Cardiac muscle cell (in vitro differentiated cells and primary cell): ENCODE data around the gene CACNA1E. TPM values are rescaled to one million over a fixed set of nuclear protein-coding genes. Genes with fewer than 3 reads are reported as not detected.

Source experiments
- DNase-seq, 2 donors: peaks; one replicate each; pipeline versions ENCODE4 v3.0.0 to v3.0.0-alpha.2; 2010 to 2017; ENCODE audit warnings: low read depth in 1 of 2, low spot score in 1 of 2
- H3K27ac ChIP-seq: fragments of 200-600 bp; sonication (generic); 2 replicates; pipeline ENCODE4 v1.5.1; 2016
- H3K27me3 ChIP-seq: fragments of 200-600 bp; sonication (generic); 2 replicates; pipeline ENCODE4 v1.6.0; 2016; ENCODE audit warnings: control low read depth
- H3K36me3 ChIP-seq: fragments of 200-600 bp; sonication (generic); 2 replicates; pipeline ENCODE4 v1.5.1; 2016; ENCODE audit warnings: control low read depth
- H3K4me1 ChIP-seq: fragments of 200-600 bp; sonication (generic); 2 replicates; pipeline ENCODE4 v1.8.1; 2017; ENCODE audit warnings: low read depth, mild to moderate bottlenecking, mixed run types
- H3K4me3 ChIP-seq: fragments of 200-600 bp; sonication (generic); 2 replicates; pipeline ENCODE4 v1.5.1; 2016; ENCODE audit warnings: mild to moderate bottlenecking
- H3K9me3 ChIP-seq: fragments of 200-600 bp; sonication (generic); 2 replicates; pipeline ENCODE4 v1.5.1; 2017; ENCODE audit warnings: low read depth, mild to moderate bottlenecking, control low read depth
- polyA plus RNA-seq: library from polyadenylated mRNA; unstranded; fragments of >200 nt; fragmentation: Nextera tagmentation; extraction: Ambion mirVana; gene quantifications from 2 replicates; pipeline ENCODE4 v1.2.1, GENCODE V29; 2016
- total RNA-seq: library from RNA; depleted of rRNA; stranded (reverse); fragments of >200 nt; gene quantifications from 2 replicates; pipeline ENCODE4 v1.2.3, GENCODE V29; 2016
- TF ChIP-seq, protein P1 (sequence below): IDR thresholded peaks from 2 replicates; pipeline ENCODE4 v1.5.1; 2012; ENCODE audit warnings: low read depth, mild to moderate bottlenecking, low read length

Gene CACNA1E
- total and polyA plus RNA-seq, 2 experiments from 2014 or later, result 0.36 TPM; not detected in 1

GRCh38 chr1:181587870-181588438, 104.6 kb downstream of the CACNA1E start:
- TF ChIP-seq, protein P1, sequence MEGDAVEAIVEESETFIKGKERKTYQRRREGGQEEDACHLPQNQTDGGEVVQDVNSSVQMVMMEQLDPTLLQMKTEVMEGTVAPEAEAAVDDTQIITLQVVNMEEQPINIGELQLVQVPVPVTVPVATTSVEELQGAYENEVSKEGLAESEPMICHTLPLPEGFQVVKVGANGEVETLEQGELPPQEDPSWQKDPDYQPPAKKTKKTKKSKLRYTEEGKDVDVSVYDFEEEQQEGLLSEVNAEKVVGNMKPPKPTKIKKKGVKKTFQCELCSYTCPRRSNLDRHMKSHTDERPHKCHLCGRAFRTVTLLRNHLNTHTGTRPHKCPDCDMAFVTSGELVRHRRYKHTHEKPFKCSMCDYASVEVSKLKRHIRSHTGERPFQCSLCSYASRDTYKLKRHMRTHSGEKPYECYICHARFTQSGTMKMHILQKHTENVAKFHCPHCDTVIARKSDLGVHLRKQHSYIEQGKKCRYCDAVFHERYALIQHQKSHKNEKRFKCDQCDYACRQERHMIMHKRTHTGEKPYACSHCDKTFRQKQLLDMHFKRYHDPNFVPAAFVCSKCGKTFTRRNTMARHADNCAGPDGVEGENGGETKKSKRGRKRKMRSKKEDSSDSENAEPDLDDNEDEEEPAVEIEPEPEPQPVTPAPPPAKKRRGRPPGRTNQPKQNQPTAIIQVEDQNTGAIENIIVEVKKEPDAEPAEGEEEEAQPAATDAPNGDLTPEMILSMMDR, result no peak
- DNase-seq, result no peak

GRCh38 chr1:181588631-181589030, 105.3 kb downstream of the CACNA1E start:
- Histone ChIP-seq H3K27ac (no peak overlapping the region), H3K27me3 (peaks cover 9% of the 10 kb centered on the region), H3K4me3 (no peak overlapping the region), H3K9me3 (no peaks in the 10 kb centered on the region), H3K36me3 (no peaks in the 10 kb centered on the region), H3K4me1 (no peaks in the 10 kb centered on the region)
- TF ChIP-seq, protein P1, result no peak
- no peak for DNase-seq

More at GRCh38 chr1:181587870-181588438, 104.6 kb downstream of the CACNA1E start:
- no peak overlapping the region for H3K27ac ChIP-seq
- H3K36me3 ChIP-seq, result no peaks in the 10 kb centered on the region
- peaks cover 13% of the 10 kb centered on the region for H3K27me3 ChIP-seq
- no peak overlapping the region for H3K4me3 ChIP-seq
- H3K4me1 ChIP-seq, result no peaks in the 10 kb centered on the region
- H3K9me3 ChIP-seq, result no peaks in the 10 kb centered on the region

DNA sequence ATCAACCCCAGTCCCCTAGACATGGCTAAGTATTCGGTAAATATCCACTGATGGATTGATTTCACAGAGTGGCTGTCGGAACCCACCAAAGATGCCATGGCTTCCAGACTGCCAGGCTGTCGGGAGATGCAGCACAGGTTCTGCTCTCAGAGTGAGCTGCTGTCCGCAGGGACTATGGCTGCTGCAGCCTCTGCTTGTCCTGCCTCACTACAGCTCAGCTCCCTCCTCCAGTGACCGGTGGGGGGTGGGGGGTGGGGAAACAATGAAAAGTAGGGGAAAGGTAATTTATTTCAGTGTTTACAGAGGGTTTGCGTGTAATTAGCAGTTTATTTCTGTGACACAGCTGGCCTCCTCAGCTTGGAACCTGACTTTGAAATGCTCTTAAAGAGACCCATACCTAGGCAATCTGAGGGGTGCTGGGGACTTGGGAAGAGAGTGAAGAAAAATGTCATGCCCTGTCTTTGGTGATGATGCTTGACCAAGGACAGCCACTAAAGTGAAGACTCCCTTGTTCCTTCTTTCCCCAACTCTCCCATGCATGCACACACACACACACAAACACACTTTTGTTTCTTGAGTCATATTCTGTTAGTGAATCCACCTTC, 109.0 kb downstream of the CACNA1E start:
- TF ChIP-seq, protein P1, result no peak
- DNase-seq, result peak in 1 of 2 donors; percentile 6
- Histone ChIP-seq H3K36me3 (no peaks in the 10 kb centered on the region), H3K4me1 (no peaks in the 10 kb centered on the region), H3K27ac (no peak overlapping the region), H3K4me3 (no peak overlapping the region), H3K9me3 (no peaks in the 10 kb centered on the region), H3K27me3 (no peaks in the 10 kb centered on the region)

DNA sequence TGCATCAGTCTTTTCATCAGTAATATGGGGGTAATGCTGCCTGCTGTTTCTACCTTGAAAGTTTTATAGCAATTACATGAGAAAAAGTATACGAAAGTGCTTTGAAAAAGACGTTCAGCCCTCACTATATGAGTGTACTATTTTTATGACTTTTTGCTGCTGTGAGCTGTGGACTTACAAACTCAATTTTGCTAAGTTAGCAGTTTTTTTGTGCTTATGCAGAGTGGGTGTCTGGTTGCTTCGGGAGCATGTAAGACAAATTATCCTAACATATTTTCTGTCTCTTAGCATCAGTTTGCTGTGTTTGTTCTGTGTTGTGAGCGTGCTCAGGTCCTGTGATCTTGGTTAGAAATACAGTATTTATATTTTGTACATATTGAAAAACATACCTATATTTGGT, 109.7 kb downstream of the CACNA1E start:
- no peak overlapping the region for H3K4me3 ChIP-seq
- H3K9me3 ChIP-seq, result no peaks in the 10 kb centered on the region
- H3K27ac ChIP-seq, result no peak overlapping the region
- H3K27me3 ChIP-seq, result no peaks in the 10 kb centered on the region
- H3K4me1 ChIP-seq, result no peaks in the 10 kb centered on the region
- H3K36me3 ChIP-seq, result no peaks in the 10 kb centered on the region
- no peak for DNase-seq
- TF ChIP-seq, protein P1, result no peak

DNA sequence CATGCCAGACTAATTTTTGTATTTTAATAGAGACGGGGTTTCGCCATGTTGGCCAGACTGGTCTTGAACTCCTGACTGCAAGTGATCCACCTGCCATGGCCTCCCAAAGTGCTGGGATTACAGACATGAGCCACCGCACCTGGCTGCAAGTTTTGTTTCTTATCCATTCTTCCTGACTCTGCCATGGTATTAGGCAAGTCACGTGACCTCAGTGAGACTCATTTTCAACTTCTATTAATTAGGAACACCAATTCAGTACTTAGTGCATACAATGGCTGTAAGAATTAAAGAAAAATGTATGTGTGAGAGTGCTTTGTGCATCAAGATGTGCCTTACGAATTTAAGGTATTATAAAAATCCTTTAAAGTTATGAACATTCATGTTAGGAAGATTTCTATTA, 111.2 kb downstream of the CACNA1E start:
- Histone ChIP-seq H3K9me3 (no peaks in the 10 kb centered on the region), H3K4me3 (no peak overlapping the region), H3K27me3 (no peaks in the 10 kb centered on the region), H3K36me3 (no peaks in the 10 kb centered on the region), H3K27ac (no peak overlapping the region), H3K4me1 (no peaks in the 10 kb centered on the region)
- TF ChIP-seq, protein P1, result no peak
- DNase-seq, result no peak
